GM18909 (cell line): ENCODE results near the gene TSPAN5.
A peak's percentile ranks its signal among the peaks of the same experiment; 100 is the strongest.

ENCODE experiments used
- ATAC-seq: cut with Tn5 transposase; IDR thresholded peaks from one replicate; pipeline ENCODE4 v1.9.1; 2021; ENCODE audit warnings: mild to moderate bottlenecking; ENCODE audit not compliant: unreplicated experiment, poor library complexity

The TSPAN5 gene

DNA sequence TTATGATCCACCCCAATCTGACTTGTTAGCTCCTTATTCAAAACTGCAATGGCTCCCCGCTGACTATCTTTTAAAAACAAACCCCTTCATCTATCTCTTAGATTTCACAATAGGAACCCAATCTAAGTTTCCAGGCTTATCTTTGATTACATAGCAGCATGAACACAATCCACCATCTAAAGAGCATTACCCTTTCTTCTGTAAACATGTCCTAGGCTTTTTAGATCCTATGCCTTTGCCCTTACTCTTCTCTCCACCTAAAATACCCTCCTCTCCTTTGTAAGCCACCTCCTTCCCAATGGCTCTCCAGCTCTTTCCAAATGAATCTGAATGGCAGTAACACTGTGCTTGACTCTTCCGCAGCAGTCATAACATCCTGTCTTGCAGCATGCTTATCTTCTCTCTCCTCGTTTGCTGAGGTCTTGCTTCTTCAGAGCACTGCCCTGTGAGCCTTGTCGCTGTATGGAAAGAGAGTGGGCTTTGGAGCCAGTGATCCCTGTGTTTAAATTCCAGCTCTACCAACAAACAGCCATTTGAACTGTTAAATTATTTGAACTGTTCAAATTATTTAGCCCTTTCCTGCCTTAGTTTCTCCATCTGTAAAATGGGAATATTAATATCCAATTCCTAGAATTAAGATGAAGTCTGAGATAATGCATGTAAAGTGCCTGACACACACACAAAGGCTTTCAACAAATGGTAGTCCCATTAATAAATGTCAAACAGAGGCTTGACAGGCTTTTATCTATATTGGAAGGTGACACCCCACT is 16.2 kb upstream of the TSPAN5 start:
- no peak for ATAC-seq

DNA sequence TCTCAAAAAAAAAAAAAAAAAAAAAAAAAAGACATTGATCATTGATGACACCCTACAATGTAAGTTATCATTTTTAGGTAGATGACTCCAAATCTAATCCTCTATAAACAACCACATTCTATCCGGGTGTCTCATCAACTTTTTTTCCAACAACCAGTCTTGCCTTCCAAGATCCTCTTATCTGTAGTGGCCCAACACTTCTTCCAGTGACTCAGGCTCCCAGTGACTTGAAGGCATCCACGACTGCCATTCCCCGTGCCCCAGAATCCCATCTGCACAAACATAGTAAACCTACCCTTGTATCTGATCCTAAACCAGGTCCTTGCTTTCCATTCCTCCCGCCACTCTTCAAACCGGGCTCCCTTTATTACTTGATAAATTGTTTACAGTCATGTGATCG is 15.6 kb upstream of the TSPAN5 start:
- no peak for ATAC-seq

DNA sequence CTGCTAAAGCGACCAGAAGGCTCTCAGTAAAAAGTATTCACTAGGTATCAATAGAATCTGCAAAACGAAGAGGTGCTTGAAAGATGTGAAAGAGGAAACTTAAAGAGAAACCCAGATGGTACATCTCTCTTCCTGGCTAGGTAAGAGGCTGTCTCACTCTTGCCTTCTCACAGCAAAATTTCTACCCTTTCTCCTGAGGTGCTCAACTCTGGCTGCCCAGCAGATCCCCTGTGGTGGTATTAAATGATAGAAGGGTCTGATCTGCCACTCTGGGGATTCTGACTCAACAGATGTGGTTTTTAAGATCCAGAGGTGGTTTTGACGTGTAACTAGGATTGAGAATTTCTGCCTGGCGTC is 14.9 kb upstream of the TSPAN5 start:
- ATAC-seq, result no peak

DNA sequence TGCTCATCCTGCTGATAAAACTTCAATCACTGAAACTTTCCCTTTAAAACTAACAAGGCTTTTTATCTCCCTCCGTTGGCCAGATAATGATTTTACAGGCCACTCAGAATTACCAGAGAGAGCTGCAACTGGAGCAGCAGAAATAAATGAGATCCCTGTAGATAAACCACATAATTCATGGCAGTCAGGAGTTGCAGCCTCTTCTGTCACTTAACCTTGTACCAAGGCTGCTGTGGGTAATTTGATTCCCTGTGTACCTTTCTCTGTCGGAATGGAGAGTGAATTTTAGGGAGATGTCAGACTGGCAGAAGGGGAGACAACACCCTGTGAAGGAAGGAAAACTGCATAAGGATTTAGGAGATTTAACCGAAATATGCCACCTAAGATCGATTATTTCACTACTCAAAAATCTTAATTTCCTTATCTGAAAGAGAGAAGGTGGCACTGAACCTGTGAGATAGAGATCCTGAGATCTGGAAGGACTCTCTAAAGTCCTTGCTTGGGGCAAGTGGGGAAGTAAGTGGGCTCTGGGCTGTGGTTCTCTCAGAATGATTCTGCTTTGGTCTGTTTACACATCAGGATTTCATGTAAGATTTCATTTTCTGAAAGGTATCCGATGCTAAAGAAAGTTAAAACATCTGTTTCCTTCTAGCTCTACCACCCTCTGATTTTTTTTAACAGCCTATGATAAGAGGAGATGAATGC is 14.3 kb upstream of the TSPAN5 start:
- ATAC-seq, result no peak

DNA sequence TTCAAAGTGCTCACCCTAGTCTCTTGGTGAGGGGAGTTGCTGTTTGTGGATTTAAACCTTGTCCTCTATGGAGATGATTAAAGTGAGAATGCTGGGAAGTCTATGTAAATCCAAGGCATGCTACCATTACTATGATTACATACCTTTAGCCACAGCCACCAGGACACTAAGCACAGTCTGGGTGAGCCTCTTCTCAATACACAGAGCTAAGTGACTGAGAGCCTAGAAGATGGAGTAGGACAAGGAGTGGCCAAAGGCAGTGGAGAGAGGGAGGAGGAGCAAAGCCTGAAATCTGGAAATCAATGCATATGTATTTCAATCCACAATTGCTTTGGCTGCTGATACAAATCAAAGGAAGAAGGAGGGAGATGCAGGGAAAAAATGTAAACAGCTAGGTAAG is 12.7 kb upstream of the TSPAN5 start:
- ATAC-seq, result no peak

DNA sequence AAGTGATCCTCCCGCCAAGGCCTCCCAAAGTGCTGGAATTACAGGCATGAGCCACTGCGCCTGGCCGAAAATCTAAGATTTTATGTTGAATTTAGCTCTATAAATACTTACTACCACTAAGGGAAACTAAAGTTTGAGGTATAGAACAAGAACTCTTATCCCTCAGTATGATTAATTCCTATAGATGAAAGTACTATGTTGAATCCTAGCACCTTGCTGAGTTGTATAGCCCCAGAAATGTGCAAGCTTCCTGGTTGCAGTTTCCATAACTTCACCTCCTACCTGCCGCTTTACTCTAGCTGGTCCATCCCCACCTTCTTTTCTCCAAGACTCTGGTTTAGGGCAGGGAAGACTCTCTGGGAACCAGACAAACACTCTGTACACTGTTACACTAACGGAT is 11.8 kb upstream of the TSPAN5 start:
- ATAC-seq, result no peak

DNA sequence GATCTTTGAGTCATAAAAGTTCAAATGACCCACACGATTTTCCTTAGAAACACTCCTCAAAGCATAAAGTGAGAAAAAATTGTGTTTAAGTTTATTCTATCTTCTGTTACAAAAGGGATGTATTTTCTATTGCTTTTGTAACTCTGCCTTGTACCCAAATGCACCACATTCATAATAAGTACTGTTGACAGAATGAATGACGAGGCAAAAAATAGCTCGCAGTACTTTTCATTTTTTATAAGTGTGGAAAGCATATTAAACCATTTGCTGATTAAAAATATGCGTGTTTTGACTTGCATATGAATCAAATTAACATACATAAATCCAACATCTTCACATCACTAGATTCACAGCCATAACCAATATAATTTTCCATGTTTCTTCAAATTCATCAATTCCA is 11.2 kb upstream of the TSPAN5 start:
- ATAC-seq, result no peak

DNA sequence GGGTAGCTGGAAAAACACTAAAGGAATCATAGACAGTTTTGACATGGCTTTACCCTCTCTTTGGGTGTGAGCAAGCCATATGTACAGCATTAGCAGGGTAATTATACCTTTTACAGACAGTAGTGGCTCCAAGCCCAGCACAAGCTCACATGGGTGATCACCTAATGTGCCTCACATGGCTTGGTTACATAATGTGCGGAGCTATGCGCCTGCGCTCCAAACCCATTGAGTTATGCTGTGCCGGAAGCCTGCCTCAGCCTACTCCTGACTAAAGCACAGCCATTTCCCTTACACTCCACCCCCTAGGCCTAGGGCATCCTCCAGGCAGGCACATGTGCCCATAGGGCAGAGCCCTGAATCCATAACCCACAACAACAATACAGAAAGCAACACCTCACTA is 6.5 kb upstream of the TSPAN5 start:
- no peak for ATAC-seq

DNA sequence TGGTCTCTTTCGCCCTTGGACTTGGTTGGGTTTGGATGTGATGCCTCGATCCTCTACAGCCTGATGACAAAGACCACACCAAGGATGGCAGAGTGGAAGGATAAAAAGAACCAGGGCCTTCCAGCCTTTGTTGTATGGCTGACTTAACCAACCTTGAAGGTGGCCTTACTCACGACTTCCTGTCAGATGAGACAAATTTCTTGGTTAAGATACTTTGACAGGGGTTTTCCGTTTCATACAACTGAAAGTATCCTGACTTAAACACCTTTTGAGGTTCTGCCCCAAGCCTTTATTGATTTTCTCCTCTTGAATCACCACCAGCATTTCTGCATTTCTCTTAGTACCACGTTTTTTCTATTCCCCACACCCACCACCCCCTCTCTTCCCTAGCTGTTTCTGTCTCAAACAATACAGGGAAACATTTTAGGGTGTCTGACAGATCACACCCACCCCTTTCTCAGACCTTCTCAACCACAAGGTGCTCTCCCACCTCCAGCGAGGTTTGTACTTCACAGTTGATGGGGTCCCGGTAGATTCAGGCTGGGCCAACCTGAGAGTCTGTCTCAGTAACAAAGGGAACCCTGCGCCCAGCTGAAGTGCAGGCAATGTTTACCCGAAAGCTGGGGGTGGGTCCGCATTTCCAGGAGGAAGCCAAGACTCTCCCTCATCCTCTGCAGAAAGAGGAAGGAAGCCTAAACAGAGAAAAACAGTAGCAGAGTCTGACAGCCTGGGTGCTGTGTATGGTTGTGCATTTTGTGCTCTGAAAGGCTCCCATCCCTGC is 5.0 kb upstream of the TSPAN5 start:
- ATAC-seq, result peak; percentile 74

DNA sequence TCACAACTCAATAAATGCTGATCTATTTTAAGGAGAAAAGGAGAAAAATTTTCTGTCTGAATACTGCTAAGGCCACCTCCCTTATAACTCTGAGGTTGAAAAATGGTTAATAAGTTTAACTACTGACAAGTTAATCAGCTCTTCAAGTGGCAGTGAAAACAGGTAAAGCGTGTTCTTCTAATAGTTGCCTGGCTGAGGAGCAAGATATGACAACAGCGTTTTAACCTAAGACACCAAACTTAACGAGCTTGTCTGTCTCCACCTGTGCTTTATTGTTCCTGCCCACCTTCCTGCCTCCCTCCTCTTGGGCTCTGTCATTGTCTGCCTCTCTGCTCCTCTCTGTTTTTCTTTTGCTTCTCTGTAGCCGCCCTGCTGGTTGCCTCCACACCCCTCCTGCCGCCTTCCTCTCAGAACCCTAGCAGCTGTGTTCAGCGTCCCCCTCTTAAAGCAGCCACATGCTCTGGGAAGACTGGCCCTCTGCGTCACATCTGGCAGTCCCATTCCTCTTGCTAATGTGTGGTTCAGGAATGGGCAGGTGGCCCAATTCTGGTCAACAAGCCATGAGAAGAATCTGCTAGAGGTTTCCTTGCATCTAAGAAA is 4.3 kb upstream of the TSPAN5 start:
- ATAC-seq, result no peak

DNA sequence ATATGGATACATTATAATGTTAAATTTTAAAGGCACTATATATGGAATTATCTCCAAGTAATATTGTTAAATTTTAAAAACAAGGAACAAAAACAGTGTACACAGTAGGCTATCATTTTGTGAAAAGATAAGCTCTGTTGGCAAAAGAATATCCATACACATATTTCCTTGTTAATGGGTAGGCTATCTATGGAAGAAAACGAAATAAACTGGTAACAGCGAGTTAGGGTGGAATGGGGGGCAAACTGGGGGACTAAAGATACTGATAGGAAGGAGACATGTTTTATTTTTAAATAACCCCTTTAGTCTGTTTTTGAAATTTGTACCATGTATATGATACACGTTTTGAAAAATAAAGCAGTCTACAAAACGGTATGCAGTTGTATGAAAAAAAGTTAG is 3.6 kb upstream of the TSPAN5 start:
- ATAC-seq, result no peak

DNA sequence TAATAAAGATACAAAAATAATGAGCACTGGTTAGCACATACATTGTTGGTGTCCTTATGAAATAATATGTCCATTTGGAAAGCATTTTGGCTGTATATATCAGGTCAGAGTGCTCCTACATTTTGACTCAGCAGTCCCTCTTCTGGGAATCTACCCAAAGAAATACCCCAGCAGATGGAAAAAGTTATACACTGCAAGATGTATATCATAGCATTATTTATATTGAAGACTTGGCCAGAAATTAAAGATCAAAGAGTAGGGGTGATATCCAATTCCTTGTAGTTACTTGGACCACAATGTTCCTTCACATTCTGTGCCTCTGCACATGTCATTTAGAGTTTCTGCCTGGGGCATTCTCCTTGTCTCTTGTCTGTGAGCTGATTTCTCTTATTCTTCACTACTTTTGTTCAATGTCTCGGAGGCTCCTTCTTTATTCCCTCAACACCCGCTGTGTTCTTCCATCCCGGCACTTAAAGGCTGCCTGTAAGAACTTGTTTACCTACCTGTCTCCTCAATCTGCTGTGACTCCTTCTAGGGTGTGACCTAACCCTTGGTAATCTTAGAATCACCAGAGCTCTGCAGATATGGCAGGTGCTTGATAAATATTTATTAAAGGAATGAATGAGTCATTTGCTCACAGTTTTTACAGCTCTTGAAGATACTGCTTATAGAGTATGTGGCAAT is 3.1 kb upstream of the TSPAN5 start:
- no peak for ATAC-seq

DNA sequence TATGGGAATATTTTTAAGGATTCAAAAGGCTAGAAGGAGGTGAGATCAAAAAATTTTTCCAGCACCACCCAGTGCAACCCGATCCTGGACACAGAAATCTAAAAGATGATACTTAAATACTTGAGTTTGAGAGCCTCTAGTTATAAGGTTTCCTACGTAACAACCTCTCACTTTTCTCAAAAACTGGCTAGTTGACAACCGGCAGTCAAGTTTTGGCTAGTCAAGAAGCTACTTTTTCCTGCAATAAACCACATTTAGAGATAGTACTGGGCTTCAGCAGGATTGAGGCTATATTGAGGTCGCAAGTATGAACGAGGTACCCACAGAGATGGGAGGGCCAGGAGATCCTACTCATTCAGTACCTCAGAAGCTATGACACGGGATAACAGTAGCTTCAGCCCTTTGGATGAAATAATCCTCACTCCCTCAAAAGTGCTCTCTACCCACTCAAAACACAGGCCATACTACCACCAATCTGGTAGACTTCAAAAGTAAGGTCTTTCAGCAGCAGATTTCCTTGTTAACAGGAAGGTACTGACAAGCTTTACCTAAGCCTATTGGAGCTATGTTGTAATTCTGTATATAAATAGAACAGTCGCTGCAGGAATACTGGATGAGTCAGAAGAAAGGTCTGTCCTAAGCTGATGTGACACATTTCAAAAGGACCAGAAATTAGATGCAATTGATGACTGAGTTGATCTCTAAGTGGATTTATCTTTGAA is 1.5 kb upstream of the TSPAN5 start:
- no peak for ATAC-seq

DNA sequence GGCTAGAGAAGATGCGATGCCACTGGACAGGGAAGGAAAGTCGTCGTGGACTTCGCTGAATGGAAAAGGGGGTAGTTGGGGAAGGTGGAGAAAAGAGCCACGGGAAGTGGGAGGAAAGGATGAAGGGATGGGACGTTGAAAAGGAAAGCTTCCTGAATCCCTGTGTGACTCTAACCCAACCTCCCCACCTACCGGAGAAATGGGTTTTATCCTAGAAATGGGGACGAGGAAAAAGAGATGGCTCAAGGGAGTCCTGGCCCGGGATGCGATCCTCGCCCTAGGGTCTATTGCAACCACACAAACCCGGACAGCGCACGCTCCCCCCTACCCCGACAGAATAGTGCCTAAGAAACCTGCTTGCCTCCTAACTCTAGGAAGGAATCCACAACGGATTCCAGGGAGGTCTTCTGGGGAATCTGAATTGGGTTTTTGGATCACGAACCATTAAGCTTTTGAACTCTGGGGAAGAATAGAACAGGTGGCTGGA is 738 bp upstream of the TSPAN5 start:
- ATAC-seq, result no peak

DNA sequence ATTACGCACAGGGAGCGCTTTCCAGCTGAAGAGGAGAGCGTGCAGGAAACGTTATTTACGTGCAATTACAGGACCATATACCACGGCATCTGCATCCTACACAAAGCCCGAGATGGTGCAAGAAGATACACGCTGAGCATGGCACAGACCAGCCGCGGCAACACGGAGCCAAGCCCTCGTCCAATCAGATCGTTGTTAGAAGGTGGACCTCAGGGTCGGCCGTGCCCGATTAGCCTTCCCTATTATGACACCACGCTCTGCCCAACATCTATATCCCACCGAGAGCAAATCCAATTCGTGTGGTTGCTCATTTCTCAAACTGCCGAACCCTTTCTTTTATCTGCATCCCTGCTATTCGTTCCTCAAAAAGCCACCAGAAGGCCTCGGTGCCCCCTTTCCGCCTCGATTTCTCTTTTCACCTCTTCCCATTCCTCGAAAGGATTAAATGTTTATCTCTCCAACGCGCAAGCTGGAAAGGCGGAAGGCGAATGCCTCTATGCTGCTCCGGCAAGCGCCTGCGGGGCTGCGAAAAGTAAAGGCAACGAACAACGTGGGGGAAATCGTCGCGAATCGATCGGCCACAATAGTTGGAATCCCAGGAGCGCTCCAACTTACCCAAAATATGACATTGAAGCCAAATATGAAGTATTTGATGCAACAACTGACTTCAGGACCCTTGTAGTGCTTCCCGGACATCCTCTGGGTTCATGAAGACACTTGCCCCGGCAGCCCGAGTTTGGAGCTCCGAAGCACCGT is 702 bp downstream of the TSPAN5 start:
- ATAC-seq, result peak; percentile 15

DNA sequence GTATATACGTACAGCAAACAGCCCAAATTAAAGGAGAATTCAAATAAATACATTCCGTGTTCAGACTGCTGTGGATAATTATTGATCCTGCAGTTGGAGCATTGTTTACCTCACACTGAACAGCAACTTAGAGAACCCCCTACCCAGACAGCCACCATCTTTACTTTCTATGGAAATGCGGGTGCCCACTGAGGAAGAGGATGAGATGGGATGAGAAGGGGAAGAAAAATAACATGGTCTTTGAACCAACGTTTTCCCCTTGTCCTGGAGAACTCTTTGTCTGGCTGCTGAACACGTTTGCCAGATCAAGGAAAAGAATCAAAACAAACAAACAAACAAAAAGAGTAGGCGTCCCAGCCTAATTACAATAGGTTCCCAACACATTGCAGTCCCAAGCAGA is 1.5 kb downstream of the TSPAN5 start:
- no peak for ATAC-seq

DNA sequence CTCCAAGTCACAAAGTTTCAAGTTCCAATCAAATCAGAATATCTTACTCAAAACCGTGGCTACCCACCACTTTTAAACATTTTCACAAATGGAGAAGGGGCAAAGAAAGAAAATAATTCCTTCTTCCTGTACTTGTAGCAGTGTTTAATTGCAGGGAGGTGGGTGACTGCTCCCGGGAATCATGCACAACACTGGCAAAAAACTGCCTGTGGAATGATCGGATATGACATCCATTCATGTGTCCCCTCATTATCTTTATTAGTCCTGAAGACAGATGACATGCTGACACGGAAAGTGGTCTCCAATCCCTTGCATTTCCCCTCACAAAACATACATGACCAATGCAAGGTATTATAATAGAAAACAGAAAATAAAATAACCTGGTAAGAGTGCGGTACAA is 2.0 kb downstream of the TSPAN5 start:
- ATAC-seq, result no peak

DNA sequence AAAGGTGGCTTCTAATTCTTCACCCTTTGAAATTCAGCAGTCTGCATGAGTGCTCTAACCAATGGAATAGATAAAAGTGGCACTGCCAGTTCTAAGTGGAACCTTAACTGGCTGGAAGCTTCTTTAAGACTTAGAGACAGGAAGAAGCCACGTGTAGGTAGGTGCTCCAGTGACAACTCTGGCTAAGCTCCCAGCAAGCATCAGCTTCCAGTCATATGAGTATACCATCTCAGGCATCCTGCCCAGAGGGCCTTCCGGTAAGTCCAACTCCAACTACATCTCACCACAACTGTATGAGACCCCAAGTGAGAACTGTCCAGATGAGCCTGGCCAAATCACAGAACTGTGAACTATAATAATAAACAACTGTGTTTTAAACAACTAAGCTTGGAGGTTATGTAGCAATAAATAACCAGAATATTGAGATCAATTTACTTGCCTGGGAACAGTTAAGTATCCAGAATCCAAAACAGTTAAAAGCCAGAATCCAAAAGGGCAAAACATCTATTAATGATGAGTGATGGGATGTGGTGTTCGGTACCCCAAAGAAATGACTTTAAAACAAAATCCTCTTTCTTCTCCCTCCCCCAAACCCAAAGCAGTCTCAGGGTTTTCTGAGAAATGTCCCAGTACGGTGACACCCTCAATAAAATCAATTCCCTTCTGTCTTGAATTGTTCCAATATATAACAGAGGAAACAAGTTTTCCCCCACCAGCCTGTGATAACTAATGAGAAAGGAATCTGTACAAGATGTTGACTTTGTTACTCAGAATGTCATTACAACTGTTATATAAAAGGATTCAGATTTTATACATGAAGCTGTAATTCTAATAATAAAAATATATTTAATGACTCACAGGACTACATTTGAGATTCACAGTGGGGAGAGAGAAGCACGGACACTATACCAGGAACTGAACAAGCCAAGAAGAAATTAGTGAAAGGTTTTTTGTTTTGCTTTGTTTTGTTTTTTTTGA is 4.2 kb downstream of the TSPAN5 start:
- ATAC-seq, result no peak
